ENCODE measurements around the gene TMEM150A.
"Not testable (repeated sequence)": the region's sequence is repeated elsewhere in the genome, so short reads cannot be mapped to it uniquely, and the experiment has no call there.

Gene TMEM150A

GRCh38 chr2:85602476-85603234 lies at the start of gene TMEM150A:
Gene TMEM150A (minus strand): TSS chr2:85602698. CDS start chr2:85601948, 750 bp downstream.
- peak; percentile 87 for DNase-seq

DNA sequence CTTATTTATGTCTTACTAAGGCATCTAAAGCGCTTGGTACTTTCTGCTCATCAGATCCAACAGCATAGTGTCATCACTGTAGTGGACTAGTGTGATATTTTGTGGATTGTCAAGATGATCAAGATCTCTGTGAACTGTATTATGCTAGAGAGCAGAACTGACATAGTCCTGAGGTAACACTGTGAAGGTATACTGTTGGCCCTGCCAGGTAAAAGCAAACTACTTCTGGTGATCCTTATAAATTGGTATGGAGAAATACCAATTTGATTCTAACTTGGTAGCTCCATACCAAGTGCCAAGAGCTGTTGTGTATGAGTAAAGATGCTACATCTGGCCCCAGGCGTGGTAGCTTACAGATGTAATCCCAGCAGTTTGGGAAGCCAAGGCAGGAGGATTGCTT lies 49.6 kb upstream of the TMEM150A start:
- no peak for DNase-seq

DNA sequence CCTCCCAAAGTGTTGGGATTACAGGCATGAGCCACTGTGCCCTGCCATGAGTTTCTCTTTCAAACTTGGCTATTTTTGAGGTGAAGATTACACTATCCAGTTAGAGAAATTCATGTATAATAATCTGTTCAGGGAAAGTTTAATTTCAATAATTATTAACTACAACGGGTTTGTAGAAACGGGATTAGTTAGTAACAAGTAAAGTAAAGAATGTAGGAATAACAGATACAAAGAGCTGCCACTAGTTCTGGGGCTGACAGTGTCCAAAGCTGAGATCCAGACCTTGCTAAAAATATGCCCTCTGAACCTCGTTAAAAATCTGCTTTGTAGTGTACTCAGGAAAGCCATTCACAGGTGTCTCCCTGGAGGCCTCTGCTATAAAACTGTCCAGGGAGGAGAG lies 48.6 kb upstream of the TMEM150A start:
- no peak for DNase-seq

- DNase-seq, result no peak
Measured at GRCh38 chr2:85650456-85650855, 48.0 kb upstream of the TMEM150A start.

GRCh38 chr2:85649201-85650190 lies 47.0 kb upstream of the TMEM150A start:
- no peak for DNase-seq

GRCh38 chr2:85648619-85649018 lies 46.1 kb upstream of the TMEM150A start:
- DNase-seq, result peak; percentile 46

- DNase-seq, result no peak
Measured at GRCh38 chr2:85647823-85648526, 45.5 kb upstream of the TMEM150A start.

- DNase-seq, result no peak
Measured at GRCh38 chr2:85646166-85646565, 43.7 kb upstream of the TMEM150A start.

DNA sequence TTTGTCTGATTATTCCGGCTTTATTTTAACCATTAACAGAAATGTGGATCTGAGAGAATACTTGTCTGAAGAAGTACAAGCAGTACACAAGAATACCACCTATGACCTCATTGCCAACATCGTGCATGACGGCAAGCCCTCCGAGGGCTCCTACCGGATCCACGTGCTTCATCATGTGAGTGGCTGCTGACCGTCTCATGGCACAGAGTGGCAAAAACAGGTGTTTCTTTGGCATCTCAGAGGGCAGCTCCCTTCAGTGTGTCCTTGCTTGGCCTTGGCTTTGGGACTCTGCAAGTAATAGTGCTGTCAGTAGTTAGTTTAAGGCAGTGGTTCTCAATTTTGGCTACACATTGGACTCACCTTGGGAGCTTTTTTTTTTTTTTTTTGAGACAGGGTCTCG lies 42.4 kb upstream of the TMEM150A start:
- DNase-seq, result no peak

DNA sequence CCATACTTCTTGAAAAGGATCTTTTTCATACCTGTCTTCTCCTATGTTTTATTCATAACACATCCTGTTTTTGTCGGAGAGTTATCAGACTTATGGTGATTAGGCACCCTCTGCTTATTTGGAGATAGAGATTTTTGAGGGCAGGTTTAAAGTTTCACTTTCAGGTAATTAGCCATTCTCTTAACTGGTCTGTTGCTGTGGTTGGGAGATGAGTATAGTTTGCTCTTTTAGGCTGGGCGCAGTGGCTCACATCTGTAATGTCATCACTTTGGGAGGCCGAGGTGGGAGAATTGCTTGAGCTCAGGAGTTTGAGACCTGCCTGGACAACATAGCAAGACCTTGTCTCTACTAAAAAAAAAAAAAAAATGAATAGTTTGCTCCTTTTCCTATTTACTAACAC lies 40.2 kb upstream of the TMEM150A start:
- DNase-seq, result no peak

DNA sequence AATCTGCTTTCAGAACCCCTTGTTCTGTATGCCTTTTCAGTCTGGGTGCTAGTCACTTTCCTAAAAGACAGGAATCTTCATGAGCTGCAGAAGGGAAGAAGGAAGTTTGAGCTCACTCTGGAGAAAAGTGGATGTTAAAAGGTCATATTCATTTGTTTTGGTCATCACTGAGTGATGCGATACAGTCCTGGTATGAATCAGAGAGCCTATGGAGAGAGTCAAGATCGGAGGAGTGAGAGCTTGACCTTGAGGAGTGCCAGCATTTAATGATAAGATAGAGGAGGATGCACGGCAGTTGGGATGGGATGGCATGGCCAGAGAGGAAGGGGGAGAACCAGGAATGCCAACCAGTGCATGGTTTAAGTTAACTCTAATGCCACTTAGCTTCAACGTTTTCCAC lies 33.1 kb upstream of the TMEM150A start:
- no peak for DNase-seq

GRCh38 chr2:85635011-85635410 lies 32.5 kb upstream of the TMEM150A start:
- no peak for DNase-seq

DNA sequence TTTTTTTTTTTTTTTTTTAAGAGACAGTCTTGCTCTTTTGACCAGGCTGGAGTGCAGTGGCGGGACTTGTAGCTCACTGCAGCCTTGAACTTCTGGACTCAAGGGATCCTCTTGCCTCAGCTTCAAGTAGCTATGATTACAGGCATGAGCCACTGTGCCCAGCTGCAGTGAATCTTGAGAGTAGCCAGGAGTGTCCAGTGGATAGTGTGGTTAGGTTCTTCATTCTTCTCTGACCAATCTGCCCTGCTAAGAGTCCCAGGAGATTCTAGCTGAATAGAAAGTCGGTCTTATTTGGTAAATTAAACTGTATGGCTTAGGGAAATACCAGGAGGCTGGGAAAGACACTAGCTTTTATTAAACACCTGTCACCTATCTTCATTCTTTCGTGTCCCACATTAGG lies 28.8 kb upstream of the TMEM150A start:
- DNase-seq, result no peak

DNA sequence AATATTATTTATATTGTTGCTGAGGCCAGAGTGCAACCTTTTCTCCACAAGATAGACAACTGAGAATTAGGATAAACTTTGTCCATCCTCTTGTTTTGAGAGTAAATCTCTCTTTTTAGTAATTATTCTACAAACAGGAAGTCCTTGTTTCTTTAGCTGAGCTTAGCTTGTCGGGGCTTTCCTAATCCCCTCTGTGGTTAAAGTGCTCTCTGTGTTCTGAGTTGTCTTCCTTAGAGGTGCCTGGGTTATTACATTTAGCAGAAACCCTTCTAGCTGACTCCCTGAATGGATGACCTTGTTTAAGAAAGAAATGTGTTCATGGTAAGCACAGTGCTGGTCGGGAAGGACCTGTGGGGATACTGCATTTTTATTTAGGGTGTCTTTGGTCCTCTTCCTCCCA lies 26.2 kb upstream of the TMEM150A start:
- DNase-seq, result no peak

DNA sequence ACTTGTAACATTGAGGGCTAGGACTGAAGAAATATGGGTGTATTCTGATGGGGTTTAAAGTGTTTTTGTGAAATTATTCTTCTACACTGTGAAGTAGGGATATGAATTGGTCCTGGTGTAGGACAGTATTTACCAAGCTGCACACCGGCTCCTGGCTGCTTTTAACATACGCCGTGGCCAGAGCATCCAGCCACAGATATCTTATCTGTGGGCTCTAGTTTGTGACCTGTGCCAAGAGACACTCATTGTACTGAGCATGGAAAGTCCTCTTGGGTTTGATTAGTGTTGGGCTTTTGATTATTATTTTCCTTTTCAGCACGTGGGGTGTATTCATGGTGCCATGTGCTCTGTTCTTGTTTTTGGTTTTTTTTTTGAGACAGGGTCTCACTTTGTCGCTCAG lies 21.5 kb upstream of the TMEM150A start:
- no peak for DNase-seq

GRCh38 chr2:85621338-85621737 lies 18.8 kb upstream of the TMEM150A start:
- DNase-seq, result no peak

DNA sequence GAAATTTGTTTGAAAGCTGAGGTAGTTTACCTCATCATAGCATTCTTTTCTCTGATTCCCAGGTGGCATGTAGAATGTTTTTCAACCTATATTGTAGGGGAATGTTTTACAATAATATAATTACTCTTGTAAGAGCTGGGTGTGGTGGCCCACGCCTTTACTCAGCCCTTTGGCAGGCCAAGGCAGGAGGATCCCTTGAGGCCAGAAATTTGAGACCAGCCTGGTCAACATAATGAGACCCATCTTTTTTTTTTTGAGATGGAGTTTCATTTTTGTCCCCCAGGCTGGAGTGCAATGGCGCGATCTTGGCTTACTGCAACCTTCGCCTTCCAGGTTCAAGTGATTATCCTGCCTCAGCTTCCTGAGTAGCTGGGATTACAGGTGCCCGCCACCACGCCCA lies 17.1 kb upstream of the TMEM150A start:
- no peak for DNase-seq

DNA sequence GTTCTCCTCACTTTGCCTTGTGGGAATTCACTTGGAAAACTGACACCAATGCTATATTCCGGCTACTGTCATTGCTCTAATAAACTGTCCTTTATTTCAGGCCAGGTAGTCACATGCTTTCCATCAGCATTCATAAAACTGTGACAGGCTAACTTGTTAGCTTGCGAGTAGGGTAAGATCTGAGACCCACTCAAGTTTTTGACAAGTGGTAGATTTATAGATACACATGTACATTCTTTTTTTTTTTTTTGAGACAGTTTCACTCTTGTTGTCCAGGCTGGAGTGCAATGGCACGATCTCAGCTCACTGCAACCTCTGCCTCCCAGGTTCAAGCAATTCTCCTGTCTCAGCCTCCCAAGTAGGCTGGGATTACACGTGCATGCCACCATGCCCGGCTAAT lies 15.2 kb upstream of the TMEM150A start:
- not testable (repeated sequence) for DNase-seq

GRCh38 chr2:85615413-85615728 lies 12.9 kb upstream of the TMEM150A start:
- DNase-seq, result no peak

DNA sequence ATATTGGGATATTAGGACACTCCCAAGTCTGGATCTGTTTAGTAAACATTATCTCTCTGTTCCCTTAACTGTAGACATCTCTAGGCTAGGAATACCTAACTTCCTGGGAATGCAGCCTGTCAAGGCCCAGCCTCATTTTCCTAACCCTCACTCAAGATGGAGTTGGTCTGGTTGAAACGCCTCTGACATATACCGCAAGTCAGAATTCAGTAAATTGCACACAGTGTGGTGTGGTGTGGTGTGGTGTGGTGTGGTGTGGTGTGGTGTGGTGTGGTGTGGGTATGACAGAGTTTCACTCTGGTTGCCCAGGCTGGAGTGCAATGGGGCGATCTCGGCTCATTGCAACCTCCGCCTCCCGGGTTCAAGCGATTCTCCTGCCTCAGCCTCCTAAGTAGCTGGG lies 12.3 kb upstream of the TMEM150A start:
- not testable (repeated sequence) for DNase-seq

DNA sequence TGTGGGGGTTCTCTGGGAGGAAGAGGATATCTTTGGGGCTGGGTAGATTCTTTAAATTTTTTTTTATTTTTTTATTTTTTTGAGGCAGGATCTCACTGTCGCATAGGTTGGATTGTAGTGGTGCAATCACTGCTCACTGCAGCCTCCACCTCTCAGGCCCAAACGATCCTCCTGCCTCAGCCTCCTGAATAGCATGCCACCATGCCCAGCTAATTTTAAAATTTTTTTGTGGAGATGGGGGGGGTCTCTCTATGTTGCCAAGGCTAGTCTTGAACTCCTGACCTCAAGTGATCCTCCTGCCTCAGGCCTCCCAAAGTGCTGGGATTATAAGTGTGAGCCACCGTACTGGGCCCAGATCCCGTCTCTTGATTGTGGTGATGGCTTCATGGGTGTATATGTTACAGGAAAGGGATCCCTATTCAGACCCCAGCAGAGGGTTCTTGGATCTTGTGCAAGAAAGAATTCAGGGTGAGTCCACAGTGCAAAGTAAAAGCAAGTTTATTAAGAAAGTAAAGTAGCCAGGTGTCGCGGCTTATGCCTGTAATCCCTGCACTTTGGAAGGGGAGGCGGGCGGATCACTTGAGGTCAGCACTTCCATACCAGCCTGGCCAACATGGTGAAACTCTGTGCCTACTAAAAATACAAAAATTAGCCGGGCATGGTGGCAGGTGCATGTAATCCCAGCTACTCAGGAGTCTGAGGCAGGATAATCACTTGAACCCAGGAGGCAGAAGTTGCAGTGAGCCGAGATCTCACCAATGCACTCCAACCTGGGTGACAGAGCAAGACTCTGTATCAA lies 11.4 kb upstream of the TMEM150A start:
- no peak for DNase-seq
